GM13976 (cell line): Measurements from ENCODE around the gene CH25H.
"Not testable (repeated sequence)": the region's sequence is repeated elsewhere in the genome, so short reads cannot be mapped to it uniquely, and the experiment has no call there.

Source experiments
- DNase-seq: peaks from one replicate; pipeline ENCODE4 v3.0.0; 2012; ENCODE audit warnings: low spot score
- in situ Hi-C: fragments of 300-500 bp; cut with MboI; formaldehyde crosslinking; loops from one replicate; pipeline ENCODE4 v1.12.0; 2022; ENCODE audit warnings: low sequenced_read_pairs, mixed read lengths, inconsistent platforms; ENCODE audit not compliant: unreplicated experiment
- TF ChIP-seq, protein P1 (sequence below): IDR thresholded peaks from 2 replicates; pipeline ENCODE4 v1.5.1; 2012; ENCODE audit warnings: borderline replicate concordance, mild to moderate bottlenecking; ENCODE audit not compliant: insufficient read depth; ENCODE audit errors: extremely low read depth, missing control alignments, control extremely low read depth

CH25H gene

DNA sequence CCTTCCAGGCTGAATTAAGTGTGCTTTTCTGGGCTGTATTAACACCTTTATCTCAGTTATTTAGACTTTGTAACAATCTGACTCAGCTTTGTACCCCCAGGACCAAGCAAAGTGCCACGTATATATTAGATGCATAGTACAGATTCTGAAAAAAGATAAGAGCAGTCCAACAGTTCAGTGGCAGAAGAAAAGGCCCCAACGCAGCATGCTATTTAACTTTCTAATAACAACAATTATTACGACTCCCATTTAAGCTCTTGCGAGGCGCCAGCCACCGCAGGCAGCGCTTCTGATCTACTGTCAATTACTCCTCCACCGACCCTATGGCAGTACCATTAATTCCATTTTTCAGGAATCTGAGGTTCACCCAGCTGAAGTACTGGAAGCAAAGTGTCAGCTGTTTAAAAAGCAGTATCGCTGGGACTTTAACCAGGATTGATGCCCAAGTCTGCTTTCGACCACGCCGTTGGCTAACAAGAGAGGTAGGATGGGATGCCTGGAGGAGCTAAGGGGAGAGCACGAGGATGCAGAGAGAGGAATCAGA is 43.8 kb upstream of the CH25H start:
- TF ChIP-seq, protein P1, sequence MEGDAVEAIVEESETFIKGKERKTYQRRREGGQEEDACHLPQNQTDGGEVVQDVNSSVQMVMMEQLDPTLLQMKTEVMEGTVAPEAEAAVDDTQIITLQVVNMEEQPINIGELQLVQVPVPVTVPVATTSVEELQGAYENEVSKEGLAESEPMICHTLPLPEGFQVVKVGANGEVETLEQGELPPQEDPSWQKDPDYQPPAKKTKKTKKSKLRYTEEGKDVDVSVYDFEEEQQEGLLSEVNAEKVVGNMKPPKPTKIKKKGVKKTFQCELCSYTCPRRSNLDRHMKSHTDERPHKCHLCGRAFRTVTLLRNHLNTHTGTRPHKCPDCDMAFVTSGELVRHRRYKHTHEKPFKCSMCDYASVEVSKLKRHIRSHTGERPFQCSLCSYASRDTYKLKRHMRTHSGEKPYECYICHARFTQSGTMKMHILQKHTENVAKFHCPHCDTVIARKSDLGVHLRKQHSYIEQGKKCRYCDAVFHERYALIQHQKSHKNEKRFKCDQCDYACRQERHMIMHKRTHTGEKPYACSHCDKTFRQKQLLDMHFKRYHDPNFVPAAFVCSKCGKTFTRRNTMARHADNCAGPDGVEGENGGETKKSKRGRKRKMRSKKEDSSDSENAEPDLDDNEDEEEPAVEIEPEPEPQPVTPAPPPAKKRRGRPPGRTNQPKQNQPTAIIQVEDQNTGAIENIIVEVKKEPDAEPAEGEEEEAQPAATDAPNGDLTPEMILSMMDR = no peak
- in situ Hi-C loops = no loop called here
- peak; percentile 22 for DNase-seq

DNA sequence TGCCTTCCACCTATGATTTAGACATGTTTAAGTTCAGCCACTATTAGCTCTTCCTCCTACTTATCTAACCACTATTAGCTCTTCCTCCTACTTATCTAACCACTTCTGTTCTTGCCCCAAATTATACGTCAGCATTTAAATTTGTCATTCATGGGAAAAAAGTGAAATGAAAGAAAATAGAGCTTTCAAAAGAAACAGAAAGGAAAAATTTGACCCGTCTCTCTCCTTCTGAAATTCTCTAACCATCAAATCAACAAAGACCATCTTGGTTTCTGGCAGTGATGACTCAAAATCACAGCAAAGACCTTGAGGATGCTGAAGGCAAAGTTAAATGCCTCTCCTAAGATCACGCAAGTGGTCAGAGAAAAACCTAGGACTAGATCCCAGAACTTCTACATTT is 41.9 kb upstream of the CH25H start:
- TF ChIP-seq, protein P1 = no peak
- peak; percentile 54 for DNase-seq
- in situ Hi-C loops = no loop called here

DNA sequence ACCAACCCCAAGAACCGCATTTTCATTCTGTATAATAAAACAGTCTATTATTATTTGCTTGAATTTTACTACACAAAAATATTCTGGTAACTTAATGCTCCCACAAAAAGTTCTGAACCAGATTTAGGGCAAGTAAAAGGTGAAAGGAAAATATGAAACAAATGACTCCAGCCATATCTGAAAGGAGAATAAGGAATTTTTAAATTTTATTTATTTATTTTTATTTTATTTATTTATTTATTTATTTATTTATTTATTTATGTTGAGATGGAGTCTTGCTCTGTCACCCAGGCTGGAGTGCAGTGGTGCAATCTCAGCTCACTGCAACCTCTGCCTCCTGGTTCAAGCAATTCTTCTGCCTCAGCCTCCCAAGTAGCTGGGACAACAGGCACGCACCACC is 40.5 kb upstream of the CH25H start:
- in situ Hi-C loops, DNase-seq: not testable (repeated sequence)

DNA sequence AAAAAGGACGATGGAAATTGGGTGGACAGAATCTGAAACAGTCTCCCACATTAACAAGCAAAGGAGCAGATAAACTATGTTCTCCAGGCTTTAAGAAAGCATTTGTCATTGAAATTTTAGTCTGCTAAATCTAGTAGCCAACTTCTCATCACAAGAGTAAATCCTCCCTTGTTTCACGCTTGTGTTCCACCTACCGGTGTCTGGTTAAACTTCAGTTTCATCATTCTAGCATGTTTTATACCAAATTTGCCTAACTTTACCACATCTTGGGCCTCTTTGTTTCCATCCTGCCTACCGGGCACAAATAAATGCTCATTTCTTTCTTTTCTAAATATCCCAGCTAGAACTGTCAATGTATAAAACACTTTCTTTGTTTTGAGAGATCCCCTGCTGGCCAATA is 38.7 kb upstream of the CH25H start:
- in situ Hi-C loops = no loop called here
- DNase-seq = peak; percentile 58

DNA sequence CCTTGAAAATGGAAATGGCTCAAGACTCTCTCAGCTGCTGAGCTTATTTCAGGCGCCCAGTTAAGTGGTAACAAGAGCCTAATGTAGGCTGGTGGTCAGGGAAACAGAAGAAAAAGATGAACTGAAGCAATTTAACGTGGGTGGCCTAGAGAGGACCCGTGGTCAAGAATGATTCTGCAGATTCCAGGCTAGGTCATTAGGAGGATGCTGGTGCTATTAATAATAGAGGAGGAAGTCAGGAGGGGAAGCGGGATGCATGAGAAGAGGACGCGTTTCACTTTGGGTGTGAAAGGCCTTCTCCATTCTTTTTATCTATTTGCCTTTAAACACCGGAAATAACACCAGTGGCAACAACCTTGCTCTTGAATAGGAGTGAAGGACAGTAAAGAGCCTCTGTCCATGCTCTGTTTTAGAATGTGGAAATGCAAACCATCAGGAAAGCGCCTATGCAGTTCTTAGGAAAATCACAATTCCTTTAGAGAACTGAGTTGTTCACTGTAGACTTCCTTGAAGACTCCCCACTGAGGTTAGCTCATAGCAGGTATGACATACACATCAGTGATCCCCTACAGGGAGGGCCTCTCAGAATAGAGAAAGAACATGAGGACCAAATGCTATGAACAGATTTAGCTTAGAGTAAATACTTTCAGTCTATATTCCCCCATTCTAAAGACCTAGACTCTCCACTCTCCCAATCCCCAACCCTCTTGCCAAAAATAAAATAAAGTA is 35.9 kb upstream of the CH25H start:
- TF ChIP-seq, protein P1 = no peak
- in situ Hi-C loops = no loop called here
- no peak for DNase-seq

More for the DNA sequence above, 38.7 kb upstream of the CH25H start:
- TF ChIP-seq, protein P1 = no peak

DNA sequence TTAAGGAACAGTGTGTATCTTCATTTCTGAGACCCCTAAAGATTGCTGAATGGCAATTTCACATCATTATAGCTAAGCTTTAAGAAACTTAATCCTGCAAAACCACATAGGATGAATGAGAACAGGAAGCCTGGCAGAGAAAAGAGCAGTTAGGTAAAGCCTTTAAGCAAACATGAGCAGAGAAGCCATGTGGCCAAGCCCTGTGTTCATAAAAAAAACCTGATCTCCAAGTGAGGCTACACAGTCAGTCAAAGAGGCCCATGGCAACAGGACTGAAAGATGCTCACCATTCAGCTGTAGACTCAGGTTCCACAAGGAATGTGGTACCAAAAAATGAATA is 35.2 kb upstream of the CH25H start:
- in situ Hi-C loops = no loop called here
- DNase-seq = no peak
- TF ChIP-seq, protein P1 = no peak

DNA sequence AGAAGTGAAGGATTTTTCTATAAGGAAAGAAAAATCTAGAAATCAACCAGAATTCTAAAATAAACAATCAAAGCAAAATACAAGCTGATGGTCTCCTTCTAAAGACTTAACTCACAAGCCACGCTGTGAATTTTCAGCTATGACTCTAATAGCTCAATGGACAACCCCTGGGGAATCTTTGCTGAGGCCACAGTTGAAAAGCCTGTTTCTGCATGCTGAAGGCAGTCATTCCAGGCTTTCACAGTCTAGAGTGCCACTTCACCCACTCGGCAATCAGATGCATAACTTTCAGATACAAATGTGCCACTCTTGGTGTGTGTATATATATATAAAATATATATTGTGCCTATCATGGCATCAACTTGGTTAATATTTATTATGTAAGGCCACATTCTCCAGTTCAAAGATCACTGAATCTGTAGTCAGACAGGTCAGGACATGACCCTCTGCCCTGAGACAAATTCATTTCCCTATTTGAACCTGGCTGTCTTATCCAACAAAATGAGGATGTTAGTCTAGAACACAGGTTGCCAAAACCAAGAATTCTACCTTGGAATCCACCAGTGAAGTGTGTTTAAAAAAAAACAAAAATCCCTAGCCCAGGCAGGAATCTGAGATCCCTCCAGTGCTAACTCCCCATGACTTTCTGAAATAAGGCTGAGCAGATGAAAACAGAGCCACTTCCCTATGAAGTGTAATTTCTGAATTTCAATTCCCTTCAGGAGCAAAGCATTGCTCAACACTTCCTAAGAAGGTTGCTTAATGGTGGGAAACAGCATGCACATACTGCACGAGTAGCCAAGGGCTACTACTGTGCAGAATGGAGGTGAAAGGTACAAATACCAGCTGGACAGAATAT is 34.6 kb upstream of the CH25H start:
- TF ChIP-seq, protein P1 = no peak
- in situ Hi-C loops = no loop called here
- peak; percentile 19 for DNase-seq
